Sigmoid colon (tissue), 7 donors: ENCODE results near the gene SEC24D. TPM values are rescaled to one million over a fixed set of nuclear protein-coding genes. Genes with fewer than 3 reads are reported as not detected.

Experiments
- DNase-seq: peaks from one replicate; pipeline ENCODE4 v3.0.0-alpha.2; 2019
- H3K27ac ChIP-seq, 4 donors: fragments of 200-600 bp; sonication (generic); one replicate each; pipeline ENCODE4 v1.5.1; 2016 to 2019; ENCODE audit warnings: mild to moderate bottlenecking in 1 of 4
- H3K27me3 ChIP-seq, 3 donors: fragments of 200-600 bp; sonication (generic); one replicate each; pipeline ENCODE4 v1.5.1; 2019; ENCODE audit warnings: mild to moderate bottlenecking in 1 of 3
- H3K36me3 ChIP-seq, 4 donors: fragments of 200-600 bp; sonication (generic); one replicate each; pipeline ENCODE4 v1.5.1; 2016 to 2019
- H3K4me1 ChIP-seq, 4 donors: fragments of 200-600 bp; sonication (generic); one replicate each; pipeline ENCODE4 v1.5.1; 2017 to 2019
- H3K4me3 ChIP-seq, 4 donors: fragments of 200-600 bp; sonication (generic); one replicate each; pipeline ENCODE4 v1.5.1; 2017 to 2019; ENCODE audit warnings: mild to moderate bottlenecking in 2 of 4, moderate library complexity in 1 of 4
- H3K9me3 ChIP-seq, 4 donors: fragments of 200-600 bp in 3 of 4; sonication (generic) in 3 of 4; one replicate each; pipeline versions ENCODE4 v1.5.1 to v1.6.1; 2013 to 2019
- CTCF ChIP-seq, 4 experiments: fragments of 450-650 bp in 3 of 4; fragments of 200-600 bp in 1 of 4; IDR thresholded peaks; one replicate each; pipeline ENCODE4 v1.5.1; 2016 to 2019; ENCODE audit warnings: antibody characterized with exemption in 4 of 4, mild to moderate bottlenecking in 3 of 4, moderate library complexity in 2 of 4
- EP300 ChIP-seq, 4 donors: sonication (generic); formaldehyde crosslinking; IDR thresholded peaks; one replicate each; pipeline ENCODE4 v1.6.1; 2017; ENCODE audit warnings: antibody characterized with exemption in 4 of 4
- POLR2A ChIP-seq, 2 donors: fragments of 450-650 bp; IDR thresholded peaks; one replicate each; pipeline ENCODE4 v1.6.1; 2016; ENCODE audit warnings: antibody characterized with exemption in 2 of 2, mild to moderate bottlenecking in 2 of 2, moderate library complexity in 2 of 2
- POLR2AphosphoS5 ChIP-seq, 4 donors: sonication (generic); formaldehyde crosslinking; IDR thresholded peaks; one replicate each; pipeline ENCODE4 v1.6.1; 2017; ENCODE audit warnings: antibody characterized with exemption in 4 of 4
- WGBS, 2 donors: extraction: QIAGEN DNeasy Blood & Tissue Kit; methylation state at CpG; one replicate each; pipeline ENCODE4 v1.1.7; 2013; 5-methylcytosine and 5-hydroxymethylcytosine counted together
- intact Hi-C: fragments of 100-400 bp; cut with DNase I; formaldehyde crosslinking; loops from one replicate; pipeline ENCODE4 v1.15.1; 2023
- polyA plus RNA-seq, 3 donors: library from polyadenylated mRNA; stranded (reverse); fragments of 200-250 nt; gene quantifications; one replicate each; pipeline ENCODE4 v1.2.3, GENCODE V29; 2013
- total RNA-seq, 4 donors: library from RNA; depleted of rRNA; stranded (reverse); fragments of >200 nt; gene quantifications; one replicate each; pipeline ENCODE4 v1.1.0, GENCODE V29; 2016
- donor health status: healthy with polysubstance abuse.
- donor health status: Bipolar disorder and iron deficiency.
- donor health status: healthy.

SEC24D gene
- total and polyA plus RNA-seq, 7 donors: 18.6 to 42.4 (median 27.6) TPM

GRCh38 chr4:118727360-118727759, 108.6 kb downstream of the SEC24D start:
- Histone ChIP-seq H3K27ac (no peak overlapping the region), H3K4me3 (no peak overlapping the region), H3K4me1 (no peaks in the 10 kb centered on the region), H3K36me3 (peaks cover 3 to 96% (median 46%) of the 10 kb centered on the region in 4 donors), H3K27me3 (no peaks in the 10 kb centered on the region), H3K9me3 (no peaks in the 10 kb centered on the region)
- TF ChIP-seq EP300 (IDR thresholded peaks at IDR 0.05) (no peak), POLR2AphosphoS5 (IDR thresholded peaks at IDR 0.05) (no peak), CTCF (IDR thresholded peaks at IDR 0.05) (no peak), POLR2A (IDR thresholded peaks at IDR 0.05) (no peak)
- no peak for DNase-seq
- intact Hi-C loops: no loop called here
- 63 to 66% methylated on average over 1 of the region's 1 CpG for WGBS, 2 donors

DNA sequence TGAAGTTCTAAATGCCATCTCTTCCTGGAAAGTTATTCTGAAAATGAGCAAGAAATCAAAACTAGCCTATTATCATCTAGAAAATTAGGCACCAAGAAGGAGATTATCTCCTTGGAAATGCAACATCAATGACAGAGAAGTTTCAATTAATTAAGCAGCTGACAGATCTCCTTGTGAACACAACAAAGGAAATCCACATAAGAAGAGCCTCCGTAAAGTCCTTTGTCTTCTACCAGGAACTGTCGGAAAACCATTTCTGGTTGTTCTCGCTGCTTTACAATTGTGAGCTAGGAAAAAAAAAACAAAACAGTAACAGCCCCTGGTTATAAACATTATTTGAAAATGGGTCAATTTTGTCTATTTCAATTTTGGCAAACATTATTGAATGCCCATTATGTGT, 112.6 kb downstream of the SEC24D start:
- no peak for DNase-seq
- peaks cover 3 to 72% (median 36%) of the 10 kb centered on the region in 4 donors for H3K36me3 ChIP-seq
- no peak overlapping the region for H3K4me3 ChIP-seq
- H3K4me1 ChIP-seq: no peaks in the 10 kb centered on the region
- intact Hi-C loops: no loop called here
- no peak overlapping the region for H3K27ac ChIP-seq
- TF ChIP-seq POLR2A (IDR thresholded peaks at IDR 0.05): no peak
- no peak for TF ChIP-seq EP300 (IDR thresholded peaks at IDR 0.05)
- 97 to 98% methylated on average over 3 of the region's 3 CpGs for WGBS, 2 donors
- no peaks in the 10 kb centered on the region for H3K27me3 ChIP-seq
- no peaks in the 10 kb centered on the region for H3K9me3 ChIP-seq

- no peaks in the 10 kb centered on the region for H3K27me3 ChIP-seq
- no peaks in the 10 kb centered on the region for H3K9me3 ChIP-seq
- no peak for DNase-seq
- H3K4me1 ChIP-seq: no peaks in the 10 kb centered on the region
- H3K36me3 ChIP-seq: peaks cover 3 to 56% (median 26%) of the 10 kb centered on the region in 4 donors
- intact Hi-C loops: no loop called here
- no peak overlapping the region for H3K27ac ChIP-seq
- no peak overlapping the region for H3K4me3 ChIP-seq
- TF ChIP-seq EP300 (IDR thresholded peaks at IDR 0.05): no peak
- no peak for TF ChIP-seq POLR2A (IDR thresholded peaks at IDR 0.05)
- no peak for TF ChIP-seq POLR2AphosphoS5 (IDR thresholded peaks at IDR 0.05)
- TF ChIP-seq CTCF (IDR thresholded peaks at IDR 0.05): no peak
- 98 to 99% methylated on average over 1 of the region's 1 CpG for WGBS, 2 donors
Observed at GRCh38 chr4:118721752-118722151, 114.2 kb downstream of the SEC24D start.

- DNase-seq: no peak
- no peak for TF ChIP-seq POLR2A (IDR thresholded peaks at IDR 0.05)
- no peak for TF ChIP-seq POLR2AphosphoS5 (IDR thresholded peaks at IDR 0.05)
- TF ChIP-seq CTCF (IDR thresholded peaks at IDR 0.05): no peak
- H3K4me3 ChIP-seq: no peak overlapping the region
- intact Hi-C loops: no loop called here
- no peaks in the 10 kb centered on the region for H3K27me3 ChIP-seq
- no peaks in the 10 kb centered on the region for H3K4me1 ChIP-seq
- H3K27ac ChIP-seq: no peak overlapping the region
- WGBS, 2 donors: 97 to 99% methylated on average over 4 of the region's 4 CpGs
- no peaks in the 10 kb centered on the region for H3K9me3 ChIP-seq
- H3K36me3 ChIP-seq: peaks cover 0 to 28% (median 4%) of the 10 kb centered on the region in 4 donors
Observed at GRCh38 chr4:118718511-118719170, 117.3 kb downstream of the SEC24D start.

- Histone ChIP-seq H3K9me3 (no peaks in the 10 kb centered on the region), H3K4me3 (no peak overlapping the region), H3K27ac (no peak overlapping the region), H3K27me3 (no peaks in the 10 kb centered on the region), H3K4me1 (no peaks in the 10 kb centered on the region), H3K36me3 (peaks cover 0 to 28% (median 3%) of the 10 kb centered on the region in 4 donors)
- TF ChIP-seq POLR2AphosphoS5 (IDR thresholded peaks at IDR 0.05) (no peak), CTCF (IDR thresholded peaks at IDR 0.05) (no peak), POLR2A (IDR thresholded peaks at IDR 0.05) (no peak), EP300 (IDR thresholded peaks at IDR 0.05) (no peak)
- intact Hi-C loops: no loop called here
- 80 to 81% methylated on average over 3 of the region's 3 CpGs for WGBS, 2 donors
- no peak for DNase-seq
Observed at GRCh38 chr4:118716304-118716703, 119.6 kb downstream of the SEC24D start.
